ENCODE data around the gene PTPRD. TPM values are rescaled to one million over a fixed set of nuclear protein-coding genes. Genes with fewer than 3 reads are reported as not detected.

PTPRD gene
- total and polyA plus RNA-seq, 9 of the 15 experiments (the other 6 are each of a cell fraction or from before 2014, with no cell fraction given): 0.11 TPM; not detected in 8

DNA sequence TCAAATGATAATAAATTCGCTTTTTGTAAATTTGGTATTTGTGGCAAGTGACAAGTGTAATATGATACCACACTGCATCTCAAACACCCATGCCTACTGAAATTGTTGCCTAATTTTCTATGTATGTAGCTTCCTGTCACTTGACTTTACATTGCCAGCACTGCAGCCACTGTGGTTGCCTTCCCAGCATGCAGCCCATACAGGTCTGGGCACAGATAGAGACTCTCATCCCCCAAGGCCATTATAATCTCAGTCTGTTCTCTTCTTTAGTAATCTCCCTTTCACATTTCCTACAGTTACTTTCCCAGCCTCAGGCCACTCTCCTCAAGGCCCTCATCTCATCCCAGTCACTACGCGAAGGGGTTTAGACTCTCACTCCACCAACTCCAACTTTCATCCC lies 1200.6 kb downstream of the PTPRD start (continued):
- TF ChIP-seq, protein P1, sequence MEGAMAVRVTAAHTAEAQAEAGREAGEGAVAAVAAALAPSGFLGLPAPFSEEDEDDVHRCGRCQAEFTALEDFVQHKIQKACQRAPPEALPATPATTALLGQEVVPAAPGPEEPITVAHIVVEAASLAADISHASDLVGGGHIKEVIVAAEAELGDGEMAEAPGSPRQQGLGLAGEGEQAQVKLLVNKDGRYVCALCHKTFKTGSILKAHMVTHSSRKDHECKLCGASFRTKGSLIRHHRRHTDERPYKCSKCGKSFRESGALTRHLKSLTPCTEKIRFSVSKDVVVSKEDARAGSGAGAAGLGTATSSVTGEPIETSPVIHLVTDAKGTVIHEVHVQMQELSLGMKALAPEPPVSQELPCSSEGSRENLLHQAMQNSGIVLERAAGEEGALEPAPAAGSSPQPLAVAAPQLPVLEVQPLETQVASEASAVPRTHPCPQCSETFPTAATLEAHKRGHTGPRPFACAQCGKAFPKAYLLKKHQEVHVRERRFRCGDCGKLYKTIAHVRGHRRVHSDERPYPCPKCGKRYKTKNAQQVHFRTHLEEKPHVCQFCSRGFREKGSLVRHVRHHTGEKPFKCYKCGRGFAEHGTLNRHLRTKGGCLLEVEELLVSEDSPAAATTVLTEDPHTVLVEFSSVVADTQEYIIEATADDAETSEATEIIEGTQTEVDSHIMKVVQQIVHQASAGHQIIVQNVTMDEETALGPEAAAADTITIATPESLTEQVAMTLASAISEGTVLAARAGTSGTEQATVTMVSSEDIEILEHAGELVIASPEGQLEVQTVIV (CRISPR knock-in tag; IDR thresholded peaks at IDR 0.05; ENCODE audit: borderline replicate concordance): no peak
- TF ChIP-seq KAT8 (IDR thresholded peaks at IDR 0.05; ENCODE audit: low read depth) (no peak), CEBPB (tag; IDR thresholded peaks at IDR 0.05) (no peak), TCF3 (CRISPR knock-in tag; IDR thresholded peaks at IDR 0.05) (no peak), RUNX1 (IDR thresholded peaks at IDR 0.05; ENCODE audit: low read depth) (no peak), ZNF124 (CRISPR knock-in tag; IDR thresholded peaks at IDR 0.05) (no peak)

- Histone ChIP-seq H3K4me3 (no peak overlapping the region), H3K4me2 (ENCODE audit: insufficient read depth, low read length) (no peak overlapping the region), H3K9me1 (ENCODE audit: control insufficient read depth, insufficient read depth, low read length) (no peaks in the 10 kb centered on the region), H3K36me3 (ENCODE audit: control insufficient read depth, insufficient read depth, low read length) (no peaks in the 10 kb centered on the region), H3K79me2 (ENCODE audit: control insufficient read depth, insufficient read depth, low read length) (no peaks in the 10 kb centered on the region), H3K27me3 (ENCODE audit: control insufficient read depth in 2 of 2, insufficient read depth in 2 of 2, low read length in 2 of 2) (no peaks in the 10 kb centered on the region), H3K4me1 (replicated peaks in 1 of 2; ENCODE audit: control insufficient read depth in 2 of 2, insufficient read depth in 2 of 2, low read length in 2 of 2) (no peaks in the 10 kb centered on the region), H3K9me3 (replicated peaks; ENCODE audit: control insufficient read depth, insufficient read depth, low read depth, low read length) (no peaks in the 10 kb centered on the region), H3K27ac (ENCODE audit: extremely low read depth, low read depth, low read length) (no peak overlapping the region), H2AFZ (ENCODE audit: low read depth, low read length) (no peak overlapping the region), H4K20me1 (replicated peaks; ENCODE audit: control insufficient read depth, insufficient read depth, low read length) (no peaks in the 10 kb centered on the region), H3K9ac (ENCODE audit: insufficient read depth in 1 of 2, low read depth in 2 of 2, low read length in 2 of 2) (no peak overlapping the region)
- 0% methylated on average over 4 of the region's 4 CpGs for WGBS (ENCODE audit: insufficient coverage, low coverage, missing lambda C conversion rate)
- BruUV-seq (replicated peaks): no TSS peak
- no peak for FAIRE-seq
- no peak for DNase-seq (ENCODE audit: extremely low read depth in 1 of 4, low spot score in 3 of 4)
- ChIA-PET POLR2A (no interaction called here), CTCF (ENCODE audit: low intra/inter-chr PET ratio) (no interaction called here)
- intact Hi-C loops (cut with micrococcal nuclease): no loop called here
- TF ChIP-seq GABPB2 (CRISPR knock-in tag; conservative IDR thresholded peaks at IDR 0.05) (no peak), GTF3C2 (IDR thresholded peaks at IDR 0.05; ENCODE audit: borderline replicate concordance, extremely low read depth, insufficient read length) (no peak), ZNF830 (CRISPR knock-in tag; IDR thresholded peaks at IDR 0.05) (no peak), ZNF253 (CRISPR knock-in tag; conservative IDR thresholded peaks at IDR 0.05) (no peak), ARID2 (IDR thresholded peaks at IDR 0.05) (no peak), DIDO1 (tag; IDR thresholded peaks at IDR 0.05; ENCODE audit: low read depth) (no peak)
- ATAC-seq: no peak
- in situ Hi-C loops (cut with MboI): no loop called here
Observed at GRCh38 chr9:9410736-9411135, 1202.1 kb downstream of the PTPRD start.
